Upper lobe of left lung (tissue), 4 donors: ENCODE measurements around the gene GPR176.

Experiments used
- CTCF ChIP-seq, 6 experiments: fragments of 450-650 bp in 4 of 6; fragments of 200-600 bp in 2 of 6; sonication (generic) in 2 of 6; IDR thresholded peaks; one replicate each; pipeline ENCODE4 v1.5.1; 2016 to 2019; ENCODE audit warnings: antibody characterized with exemption in 6 of 6
- EP300 ChIP-seq, 4 donors: sonication (generic); formaldehyde crosslinking; IDR thresholded peaks; one replicate each; pipeline ENCODE4 v1.5.1; 2017; ENCODE audit warnings: antibody characterized with exemption in 4 of 4, control low read depth in 2 of 4
- POLR2A ChIP-seq, 4 donors: fragments of 450-650 bp; IDR thresholded peaks; one replicate each; pipeline ENCODE4 v1.5.1; 2016 to 2017; ENCODE audit warnings: antibody characterized with exemption in 4 of 4, mild to moderate bottlenecking in 2 of 4

GRCh38 chr15:39935241-39935640, 15.2 kb upstream of the GPR176 start:
- TF ChIP-seq CTCF (IDR thresholded peaks at IDR 0.05) (no peak), POLR2A (IDR thresholded peaks at IDR 0.05) (no peak), EP300 (IDR thresholded peaks at IDR 0.05) (no peak)
